ENCODE data around the gene MRPS11.

GRCh38 chr15:88506628-88507027 is 39.1 kb downstream of the MRPS11 start:
- TF ChIP-seq POLR2A (IDR thresholded peaks at IDR 0.05; ENCODE audit: low read length) (no peak), CTCF (IDR thresholded peaks at IDR 0.05) (no peak), ZNF302 (CRISPR knock-in tag; IDR thresholded peaks at IDR 0.05) (no peak), CHD4 (IDR thresholded peaks at IDR 0.05; ENCODE audit: borderline replicate concordance) (no peak), JUNB (IDR thresholded peaks at IDR 0.05) (no peak), JUN (IDR thresholded peaks at IDR 0.05) (no peak), BHLHE40 (IDR thresholded peaks at IDR 0.05; ENCODE audit: low read depth, low read length) (no peak), SMC3 (IDR thresholded peaks at IDR 0.05) (no peak), ESRRA (IDR thresholded peaks at IDR 0.05; ENCODE audit: borderline replicate concordance, low read length) (no peak), PBX3 (IDR thresholded peaks at IDR 0.05) (no peak)

Measured in A549 (cell line).